B cell (primary cell): ENCODE measurements around the gene ZP4. TPM values are rescaled to one million over a fixed set of nuclear protein-coding genes. Genes with fewer than 3 reads are reported as not detected.

ENCODE experiments used
- ATAC-seq: fragments of 200-7000 bp; cut with Tn5 transposase; one replicate; pipeline ENCODE4 v1.10.0; 2021; ENCODE audit warnings: low read depth, mild to moderate bottlenecking, moderate number of reproducible peaks, moderate library complexity
- CTCF ChIA-PET: fragments of 350-600 bp; sonication (Branson Sonifier 250); formaldehyde crosslinking; loops from one replicate; lab custom pipeline; 2021; ENCODE audit warnings: antibody characterized with exemption, inconsistent platforms; lab: Charles Lee
- POLR2A ChIA-PET: fragments of 350-600 bp; sonication (Branson Sonifier 250); formaldehyde crosslinking; loops from one replicate; lab custom pipeline; 2021; ENCODE audit warnings: antibody characterized with exemption; lab: Charles Lee
- DNase-seq: peaks from one replicate; pipeline ENCODE4 v3.0.0; 2013
- H2AFZ ChIP-seq: 2 replicates; pipeline ENCODE4 v1.6.1; 2012; ENCODE audit warnings: mild to moderate bottlenecking, low read depth, low read length; ENCODE audit not compliant: insufficient read depth, poor library complexity, severe bottlenecking
- H3K27ac ChIP-seq, 2 donors: 1 replicate in 1 of 2; 2 replicates in 1 of 2; pipeline ENCODE4 v1.5.1; 2012 to 2013; ENCODE audit warnings: low read length in 2 of 2, mild to moderate bottlenecking in 2 of 2, moderate library complexity in 1 of 2
- H3K27me3 ChIP-seq, 4 experiments: fragments of 200-600 bp in 1 of 4; sonication (generic) in 1 of 4; replicated peaks in 1 of 4; 1 replicate in 2 of 4; 2 replicates in 2 of 4; pipeline versions ENCODE4 v1.6.1 to v1.7.0; 2013 to 2016; ENCODE audit warnings: low read length in 3 of 4, mild to moderate bottlenecking in 2 of 4, mixed read lengths in 1 of 4, moderate library complexity in 1 of 4; ENCODE audit not compliant: insufficient read depth in 4 of 4, control insufficient read depth in 3 of 4; ENCODE audit errors: control extremely low read depth in 1 of 4
- H3K36me3 ChIP-seq, 2 experiments: replicated peaks in 1 of 2; 1 replicate in 1 of 2; 2 replicates in 1 of 2; pipeline versions ENCODE4 v1.6.1 to v1.7.1; 2013; ENCODE audit warnings: low read length in 1 of 2; ENCODE audit not compliant: insufficient read depth in 2 of 2, control insufficient read depth in 1 of 2; ENCODE audit errors: control extremely low read depth in 1 of 2, extremely low read depth in 1 of 2
- H3K4me1 ChIP-seq, 2 donors: fragments of 200-600 bp in 1 of 2; sonication (generic) in 1 of 2; 1 replicate in 1 of 2; 2 replicates in 1 of 2; pipeline versions ENCODE4 v1.5.1 to v1.6.1; 2013 to 2017; ENCODE audit warnings: low read length in 2 of 2; ENCODE audit not compliant: control insufficient read depth in 2 of 2, insufficient read depth in 2 of 2
- H3K4me2 ChIP-seq: replicated peaks from 2 replicates; pipeline ENCODE3; 2012; ENCODE audit warnings: mild to moderate bottlenecking, low read depth, low read length; ENCODE audit not compliant: poor library complexity, severe bottlenecking
- H3K4me3 ChIP-seq, 5 experiments: fragments of 200-600 bp in 1 of 5; sonication (generic) in 1 of 5; 1 replicate in 3 of 5; 2 replicates in 2 of 5; pipeline versions ENCODE4 v1.5.1 to v1.7.0; 2011 to 2016; ENCODE audit warnings: low read length in 4 of 5, mild to moderate bottlenecking in 4 of 5, low read depth in 2 of 5, control low read depth in 1 of 5, moderate library complexity in 1 of 5; ENCODE audit not compliant: insufficient read depth in 1 of 5; ENCODE audit errors: control extremely low read depth in 1 of 5, extremely low read depth in 1 of 5
- H3K79me2 ChIP-seq: fragments of 200-600 bp; sonication (generic); one replicate; pipeline ENCODE4 v1.6.0; 2016; ENCODE audit warnings: low read length; ENCODE audit not compliant: control insufficient read depth, insufficient read depth
- H3K9ac ChIP-seq: fragments of 200-600 bp; sonication (generic); 2 replicates; pipeline ENCODE4 v1.6.1; 2017; ENCODE audit warnings: mild to moderate bottlenecking, low read length, moderate library complexity
- H3K9me3 ChIP-seq, 3 donors: one replicate each; pipeline versions ENCODE4 v1.6.1 to v1.7.1; 2013; ENCODE audit warnings: low read length in 2 of 3; ENCODE audit not compliant: control insufficient read depth in 2 of 3, insufficient read depth in 1 of 3; ENCODE audit errors: control extremely low read depth in 1 of 3
- H4K20me1 ChIP-seq: 2 replicates; pipeline ENCODE4 v1.6.0; 2012; ENCODE audit warnings: mild to moderate bottlenecking, low read length; ENCODE audit not compliant: insufficient read depth, control insufficient read depth, poor library complexity, severe bottlenecking
- H3K27ac Mint-ChIP-seq: one replicate; pipeline ENCODE4 v1.8.0; 2021; ENCODE audit warnings: mixed read lengths
- H3K27me3 Mint-ChIP-seq: one replicate; pipeline ENCODE4 v1.8.0; 2021; ENCODE audit warnings: mixed read lengths
- H3K4me1 Mint-ChIP-seq: one replicate; pipeline ENCODE4 v1.8.0; 2021; ENCODE audit warnings: mixed read lengths
- H3K4me3 Mint-ChIP-seq: one replicate; pipeline ENCODE4 v1.8.0; 2021; ENCODE audit warnings: mixed read lengths
- H3K9me3 Mint-ChIP-seq: one replicate; pipeline ENCODE4 v1.8.0; 2022; ENCODE audit warnings: mixed read lengths; ENCODE audit not compliant: insufficient read depth
- EZH2 ChIP-seq: IDR thresholded peaks from 2 replicates; pipeline ENCODE4 v1.6.1; 2012; ENCODE audit warnings: borderline replicate concordance, low read depth, mild to moderate bottlenecking, moderate library complexity, low read length; ENCODE audit not compliant: insufficient read depth, poor library complexity, severe bottlenecking
- WGBS: methylation state at CpG from one replicate; pipeline ENCODE4 v1.1.5; 2013; ENCODE audit warnings: missing lambda C conversion rate; ENCODE audit not compliant: insufficient coverage; 5-methylcytosine and 5-hydroxymethylcytosine counted together
- intact Hi-C: fragments of 100-400 bp; cut with micrococcal nuclease; formaldehyde crosslinking; loops from one replicate; pipeline ENCODE4 v1.10.0; 2022
- polyA plus RNA-seq: library from polyadenylated mRNA; depleted of rRNA; stranded (reverse); fragments of >200 nt; gene quantifications from 2 replicates; pipeline ENCODE4 v1.2.3, GENCODE V29; 2012
- total RNA-seq, 2 donors: library from RNA; stranded (reverse); fragments of 120-200 nt in 1 of 2; gene quantifications; 1 replicate in 1 of 2; 2 replicates in 1 of 2; pipeline versions ENCODE4 v1.2.3 to v1.2.4, GENCODE V29; 2013 to 2022
- TF ChIP-seq, protein P1 (sequence below): fragments of 200-600 bp; IDR thresholded peaks from one replicate; pipeline ENCODE4 v1.8.0; 2022; ENCODE audit warnings: antibody characterized with exemption, mild to moderate bottlenecking

The ZP4 gene
- total and polyA plus RNA-seq, 2 donors (not counting 1 experiment from before 2014, with no cell fraction given), result not detected

DNA sequence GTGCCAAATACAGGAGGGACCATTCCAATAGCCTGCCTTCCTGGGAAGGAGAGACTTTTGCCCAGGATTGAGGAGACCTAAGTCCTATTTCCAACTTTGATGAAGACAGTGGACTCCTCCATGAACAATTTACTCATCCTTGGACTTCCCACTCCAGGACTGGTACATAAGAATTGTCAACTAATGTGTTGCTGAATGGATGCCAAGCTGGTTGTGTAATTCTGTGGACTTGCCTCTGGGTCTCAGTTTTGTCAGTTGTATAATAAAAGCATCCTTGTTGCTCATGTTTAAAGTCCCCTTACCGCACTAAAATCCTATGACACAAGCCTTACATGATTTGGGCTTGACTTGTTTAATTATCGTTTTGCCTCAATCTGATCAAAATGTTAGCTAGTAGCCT is 13.2 kb upstream of the ZP4 start:
- no peak for DNase-seq
- Histone ChIP-seq H3K4me1 (no peaks in the 10 kb centered on the region), H3K9me3 (no peaks in the 10 kb centered on the region), H3K79me2 (no peaks in the 10 kb centered on the region), H2AFZ (no peak overlapping the region), H3K27ac (no peak overlapping the region), H3K36me3 (no peaks in the 10 kb centered on the region), H3K4me2 (no peak overlapping the region), H3K27me3 (no peaks in the 10 kb centered on the region), H3K9ac (no peak overlapping the region), H3K4me3 (no peak overlapping the region), H4K20me1 (no peaks in the 10 kb centered on the region)
- H3K27ac Mint-ChIP-seq, result no peak overlapping the region
- TF ChIP-seq, protein P1, sequence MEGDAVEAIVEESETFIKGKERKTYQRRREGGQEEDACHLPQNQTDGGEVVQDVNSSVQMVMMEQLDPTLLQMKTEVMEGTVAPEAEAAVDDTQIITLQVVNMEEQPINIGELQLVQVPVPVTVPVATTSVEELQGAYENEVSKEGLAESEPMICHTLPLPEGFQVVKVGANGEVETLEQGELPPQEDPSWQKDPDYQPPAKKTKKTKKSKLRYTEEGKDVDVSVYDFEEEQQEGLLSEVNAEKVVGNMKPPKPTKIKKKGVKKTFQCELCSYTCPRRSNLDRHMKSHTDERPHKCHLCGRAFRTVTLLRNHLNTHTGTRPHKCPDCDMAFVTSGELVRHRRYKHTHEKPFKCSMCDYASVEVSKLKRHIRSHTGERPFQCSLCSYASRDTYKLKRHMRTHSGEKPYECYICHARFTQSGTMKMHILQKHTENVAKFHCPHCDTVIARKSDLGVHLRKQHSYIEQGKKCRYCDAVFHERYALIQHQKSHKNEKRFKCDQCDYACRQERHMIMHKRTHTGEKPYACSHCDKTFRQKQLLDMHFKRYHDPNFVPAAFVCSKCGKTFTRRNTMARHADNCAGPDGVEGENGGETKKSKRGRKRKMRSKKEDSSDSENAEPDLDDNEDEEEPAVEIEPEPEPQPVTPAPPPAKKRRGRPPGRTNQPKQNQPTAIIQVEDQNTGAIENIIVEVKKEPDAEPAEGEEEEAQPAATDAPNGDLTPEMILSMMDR, result no peak
- no peak for TF ChIP-seq EZH2
- H3K4me1 Mint-ChIP-seq, result no peaks in the 10 kb centered on the region
- intact Hi-C loops, result no loop called here
- ChIA-PET POLR2A (no interaction called here), CTCF (no interaction called here)
- WGBS, result no CpG with 5 or more reads among the region's 2 CpGs
- H3K27me3 Mint-ChIP-seq, result no peaks in the 10 kb centered on the region
- no peak for ATAC-seq
- peaks cover 5% of the 10 kb centered on the region for H3K9me3 Mint-ChIP-seq
- H3K4me3 Mint-ChIP-seq, result no peak overlapping the region

DNA sequence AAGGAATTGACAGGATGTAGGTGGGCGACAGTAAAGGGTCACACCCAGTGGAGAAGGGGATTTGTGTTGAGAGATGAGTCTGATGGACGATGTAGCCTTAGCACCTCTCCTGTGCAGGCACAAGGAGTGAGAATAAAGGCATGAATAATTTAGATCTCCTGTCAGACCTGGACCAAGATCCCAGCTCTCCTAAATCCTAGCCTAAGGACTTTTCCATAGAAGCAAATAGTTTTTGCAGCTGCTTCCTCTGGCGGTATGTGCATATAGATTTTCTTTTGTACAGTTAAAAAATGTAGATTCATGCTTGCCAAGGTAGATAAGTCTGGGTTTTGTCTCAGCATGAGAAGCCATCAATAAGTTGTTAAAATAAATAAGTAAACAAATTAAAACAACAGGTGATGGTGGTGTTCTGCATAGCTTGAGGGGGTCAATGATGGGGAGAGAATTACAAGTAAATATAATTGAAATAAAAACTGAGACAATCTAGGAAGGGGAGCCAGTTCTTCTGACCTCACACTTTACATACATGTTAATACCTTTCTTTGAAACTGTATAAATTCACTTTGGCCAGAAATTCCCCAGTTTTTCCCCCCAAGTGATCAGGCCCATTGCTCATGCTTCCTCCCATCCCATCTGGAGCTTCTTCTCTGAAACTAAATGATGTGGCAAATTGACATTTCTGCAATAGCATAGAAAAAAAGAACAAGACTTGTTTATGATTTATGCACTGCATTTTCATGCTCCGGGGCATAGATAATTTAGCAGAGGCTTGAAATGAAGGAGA is 12.4 kb upstream of the ZP4 start:
- H3K27me3 ChIP-seq, result no peaks in the 10 kb centered on the region

More for the DNA sequence above, 12.4 kb upstream of the ZP4 start:
- no peak overlapping the region for H3K4me3 ChIP-seq
- intact Hi-C loops, result no loop called here
- Mint-ChIP-seq H3K4me1 (no peaks in the 10 kb centered on the region), H3K27ac (no peak overlapping the region), H3K9me3 (peaks cover 5% of the 10 kb centered on the region), H3K27me3 (no peaks in the 10 kb centered on the region), H3K4me3 (no peak overlapping the region)
- no peak overlapping the region for H2AFZ ChIP-seq
- H3K79me2 ChIP-seq, result no peaks in the 10 kb centered on the region
- H3K9ac ChIP-seq, result no peak overlapping the region
- H4K20me1 ChIP-seq, result no peaks in the 10 kb centered on the region
- H3K9me3 ChIP-seq, result no peaks in the 10 kb centered on the region
- TF ChIP-seq EZH2, result no peak
- TF ChIP-seq, protein P1, result no peak
- H3K27ac ChIP-seq, result no peak overlapping the region
- ChIA-PET POLR2A (no interaction called here), CTCF (no interaction called here)
- no peak overlapping the region for H3K4me2 ChIP-seq
- ATAC-seq (no peak), DNase-seq (no peak)
- no peaks in the 10 kb centered on the region for H3K4me1 ChIP-seq
- no peaks in the 10 kb centered on the region for H3K36me3 ChIP-seq
- 85% methylated on average over 2 of the region's 4 CpGs for WGBS
